PC-3 (cell line): Measurements from ENCODE around the gene AFDN.

Source experiments
- EZH2phosphoT487 ChIP-seq: fragments of 300-600 bp; sonication (generic); IDR thresholded peaks from 2 replicates; pipeline ENCODE4 v1.6.1; 2018; ENCODE audit warnings: mild to moderate bottlenecking, antibody characterized with exemption, low read length, borderline replicate concordance
- TF ChIP-seq, protein P1 (sequence below): fragments of 300-600 bp; sonication (generic); conservative IDR thresholded peaks from 2 replicates; pipeline ENCODE4 v1.5.1; 2017; ENCODE audit warnings: antibody characterized with exemption, low read depth, mild to moderate bottlenecking, low read length

DNA sequence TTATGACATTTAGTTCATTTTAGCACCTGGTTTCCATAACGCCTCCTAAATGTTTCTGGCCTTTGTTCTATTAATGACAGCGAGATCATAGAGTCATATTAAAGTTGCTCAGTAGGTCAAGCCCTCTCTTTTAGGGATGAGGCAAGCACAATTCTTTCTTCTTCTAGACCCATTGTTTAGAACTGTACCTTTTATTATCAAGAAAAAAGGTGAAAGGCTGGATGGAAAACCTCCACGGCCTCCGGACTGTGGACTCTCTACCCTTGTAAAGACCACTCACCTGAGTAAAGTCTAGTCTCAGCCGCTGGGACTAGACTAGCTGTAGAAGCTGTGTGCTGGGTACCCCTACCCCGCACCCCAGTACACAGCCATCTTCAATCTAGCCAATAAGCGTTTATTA, 6.0 kb upstream of the AFDN start:
- TF ChIP-seq, protein P1, sequence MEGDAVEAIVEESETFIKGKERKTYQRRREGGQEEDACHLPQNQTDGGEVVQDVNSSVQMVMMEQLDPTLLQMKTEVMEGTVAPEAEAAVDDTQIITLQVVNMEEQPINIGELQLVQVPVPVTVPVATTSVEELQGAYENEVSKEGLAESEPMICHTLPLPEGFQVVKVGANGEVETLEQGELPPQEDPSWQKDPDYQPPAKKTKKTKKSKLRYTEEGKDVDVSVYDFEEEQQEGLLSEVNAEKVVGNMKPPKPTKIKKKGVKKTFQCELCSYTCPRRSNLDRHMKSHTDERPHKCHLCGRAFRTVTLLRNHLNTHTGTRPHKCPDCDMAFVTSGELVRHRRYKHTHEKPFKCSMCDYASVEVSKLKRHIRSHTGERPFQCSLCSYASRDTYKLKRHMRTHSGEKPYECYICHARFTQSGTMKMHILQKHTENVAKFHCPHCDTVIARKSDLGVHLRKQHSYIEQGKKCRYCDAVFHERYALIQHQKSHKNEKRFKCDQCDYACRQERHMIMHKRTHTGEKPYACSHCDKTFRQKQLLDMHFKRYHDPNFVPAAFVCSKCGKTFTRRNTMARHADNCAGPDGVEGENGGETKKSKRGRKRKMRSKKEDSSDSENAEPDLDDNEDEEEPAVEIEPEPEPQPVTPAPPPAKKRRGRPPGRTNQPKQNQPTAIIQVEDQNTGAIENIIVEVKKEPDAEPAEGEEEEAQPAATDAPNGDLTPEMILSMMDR = no peak
- TF ChIP-seq EZH2phosphoT487 = no peak
